Mononuclear cell (primary cell): ENCODE measurements around the gene TACSTD2. TPM values are rescaled to one million over a fixed set of nuclear protein-coding genes. Genes with fewer than 3 reads are reported as not detected.
"Not testable (repeated sequence)": the region's sequence is repeated elsewhere in the genome, so short reads cannot be mapped to it uniquely, and the experiment has no call there.

Experiments used
- H3K27me3 ChIP-seq: 2 replicates; pipeline ENCODE4 v1.6.0; 2011; ENCODE audit warnings: low read length, control low read depth; ENCODE audit not compliant: insufficient read depth
- H3K4me1 ChIP-seq: 2 replicates; pipeline ENCODE4 v1.5.1; 2011; ENCODE audit warnings: mild to moderate bottlenecking, low read length, control low read depth; ENCODE audit not compliant: insufficient read depth
- H3K4me3 ChIP-seq: 2 replicates; pipeline ENCODE4 v1.5.1; 2011; ENCODE audit warnings: mild to moderate bottlenecking, low read length, moderate library complexity
- H3K9me3 ChIP-seq: 2 replicates; pipeline ENCODE4 v1.5.1; 2011; ENCODE audit warnings: low read depth, mild to moderate bottlenecking, control low read depth, low read length
- total RNA-seq: library from RNA; depleted of rRNA; stranded (reverse); fragments of >200 nt; gene quantifications from one replicate; pipeline ENCODE4 v1.2.3, GENCODE V29; 2012

Gene TACSTD2
- total RNA-seq, 1 donor: under 0.01 TPM

DNA sequence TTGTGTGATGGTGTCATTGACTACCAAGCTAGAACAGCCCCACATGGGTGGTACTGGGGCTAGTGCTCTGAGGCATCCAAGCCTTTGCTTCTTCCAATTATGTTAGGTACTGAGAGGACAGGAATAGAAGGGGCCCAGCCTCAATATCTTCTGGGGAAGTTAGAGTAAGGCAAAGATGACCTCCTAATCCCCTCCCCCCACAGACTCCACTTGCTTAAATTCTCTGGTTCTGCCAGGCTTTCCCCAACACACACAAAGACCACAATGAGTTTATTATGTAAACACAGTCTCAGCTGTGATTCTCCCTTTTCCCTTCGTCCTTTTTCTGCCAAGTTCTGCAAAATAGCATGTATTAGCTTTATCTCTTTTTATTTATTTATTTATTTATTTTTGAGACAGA lies 3.1 kb upstream of the TACSTD2 start:
- no peak overlapping the region for H3K4me3 ChIP-seq
- peaks cover 48% of the 10 kb centered on the region for H3K4me1 ChIP-seq
- H3K27me3 ChIP-seq: peaks cover 33% of the 10 kb centered on the region
- no peaks in the 10 kb centered on the region for H3K9me3 ChIP-seq

GRCh38 chr1:58577654-58578030 lies 590 bp upstream of the TACSTD2 start:
- H3K27me3 ChIP-seq: peaks cover 49% of the 10 kb centered on the region
- H3K4me1 ChIP-seq: peaks cover 29% of the 10 kb centered on the region
- peak overlapping the region; percentile 40 for H3K4me3 ChIP-seq
- H3K9me3 ChIP-seq: no peaks in the 10 kb centered on the region

DNA sequence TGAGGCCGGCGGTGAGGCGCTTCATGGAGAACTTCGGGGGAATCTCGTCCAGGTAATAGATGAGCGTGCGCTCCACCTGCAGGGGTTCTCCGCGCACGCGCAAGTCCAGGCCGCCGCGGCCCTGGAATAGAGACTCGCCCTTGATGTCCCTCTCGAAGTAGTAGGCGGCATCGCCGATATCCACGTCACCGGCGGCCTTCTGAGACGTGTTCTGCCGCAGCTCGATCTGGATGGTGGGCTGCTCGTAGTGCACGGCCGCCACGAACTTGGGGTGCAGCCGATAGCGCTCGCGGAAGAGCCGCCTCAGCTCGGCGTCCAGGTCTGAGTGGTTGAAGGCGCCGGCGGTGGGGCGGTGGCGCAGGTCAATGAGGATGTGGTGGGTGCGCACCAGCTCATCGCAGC lies 726 bp downstream of the TACSTD2 start:
- Histone ChIP-seq H3K9me3 (no peaks in the 10 kb centered on the region), H3K4me1 (peaks cover 29% of the 10 kb centered on the region), H3K27me3 (peaks cover 49% of the 10 kb centered on the region), H3K4me3 (peak overlapping the region; percentile 40)

DNA sequence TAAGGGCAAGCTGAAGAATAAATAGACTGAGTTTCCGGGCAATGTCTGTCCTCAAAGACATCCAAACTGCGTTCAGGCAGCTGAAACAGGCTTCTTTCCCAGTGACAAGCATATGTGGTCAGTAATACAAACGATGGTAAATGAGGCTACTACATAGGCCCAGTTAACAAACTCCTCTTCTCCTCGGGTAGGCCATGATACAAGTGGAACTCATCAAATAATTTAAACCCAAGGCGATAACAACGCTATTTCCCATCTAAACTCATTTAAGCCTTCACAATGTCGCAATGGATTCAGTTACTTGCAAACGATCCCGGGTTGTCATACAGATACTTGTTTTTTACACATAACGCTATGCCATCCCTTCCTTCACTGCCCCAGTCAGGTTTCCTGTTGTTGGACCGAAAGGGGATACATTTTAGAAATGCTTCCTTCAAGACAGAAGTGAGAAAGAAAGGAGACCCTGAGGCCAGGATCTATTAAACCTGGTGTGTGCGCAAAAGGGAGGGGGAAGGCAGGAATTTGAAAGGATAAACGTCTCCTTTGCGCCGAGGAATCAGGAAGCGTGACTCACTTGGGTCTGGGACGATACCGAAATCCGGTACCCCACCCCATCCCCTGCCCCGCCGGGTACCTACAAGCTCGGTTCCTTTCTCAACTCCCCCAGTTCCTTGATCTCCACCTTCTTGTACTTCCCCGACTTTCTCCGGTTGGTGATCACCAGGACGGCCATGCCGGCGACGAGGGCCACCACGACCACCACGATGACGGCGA lies 1.3 kb downstream of the TACSTD2 start:
- Histone ChIP-seq H3K4me3 (peak overlapping the region; percentile 40), H3K27me3 (peaks cover 52% of the 10 kb centered on the region), H3K9me3 (no peaks in the 10 kb centered on the region), H3K4me1 (peaks cover 29% of the 10 kb centered on the region)

DNA sequence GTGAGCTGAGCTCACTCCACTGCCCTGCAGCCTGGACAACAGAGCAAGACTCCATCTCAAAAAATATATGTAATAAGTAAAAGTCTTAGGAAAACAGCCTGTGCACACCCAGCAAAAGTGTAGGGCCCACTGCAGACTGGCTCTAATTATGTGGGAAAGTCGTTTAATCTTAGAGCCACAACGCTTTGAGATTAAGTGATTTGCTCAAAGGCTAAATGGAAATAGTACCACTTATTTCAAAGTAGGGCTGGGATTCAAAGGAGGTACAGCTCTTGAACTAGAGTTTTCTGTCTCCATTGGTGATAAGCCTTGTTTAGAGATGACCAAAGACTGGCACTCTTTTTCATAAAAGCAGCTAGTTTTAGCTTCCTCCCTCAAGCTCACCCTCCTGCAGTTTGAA lies 2.2 kb downstream of the TACSTD2 start:
- peaks cover 52% of the 10 kb centered on the region for H3K27me3 ChIP-seq
- H3K4me1 ChIP-seq: peaks cover 29% of the 10 kb centered on the region
- no peak overlapping the region for H3K4me3 ChIP-seq
- no peaks in the 10 kb centered on the region for H3K9me3 ChIP-seq

GRCh38 chr1:58573705-58574591 lies 3.1 kb downstream of the TACSTD2 start:
- Histone ChIP-seq H3K27me3 (peaks cover 50% of the 10 kb centered on the region), H3K9me3 (no peaks in the 10 kb centered on the region)

DNA sequence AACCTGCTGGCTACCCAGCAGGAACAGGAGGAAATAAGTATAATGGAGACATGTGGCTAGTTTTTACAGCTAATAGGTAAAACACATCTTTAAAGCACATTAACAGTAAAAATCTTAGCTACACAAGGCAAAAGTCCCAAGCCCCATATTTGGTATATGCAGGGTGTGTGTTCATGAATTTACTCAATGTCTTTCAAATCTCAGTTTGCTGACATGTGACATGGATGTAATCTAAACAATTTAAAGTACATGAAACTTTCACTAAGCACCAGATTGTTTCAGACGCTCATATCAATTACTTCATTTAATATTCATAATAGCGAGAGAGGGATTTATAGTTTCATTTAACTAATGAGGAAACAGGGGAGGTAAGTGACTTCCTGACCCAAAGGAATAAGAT lies 3.9 kb downstream of the TACSTD2 start:
- Histone ChIP-seq H3K9me3 (no peaks in the 10 kb centered on the region), H3K4me3 (no peak overlapping the region), H3K4me1 (peaks cover 25% of the 10 kb centered on the region), H3K27me3 (peaks cover 47% of the 10 kb centered on the region)

More at GRCh38 chr1:58573705-58574591, 3.1 kb downstream of the TACSTD2 start:
- Histone ChIP-seq H3K4me3 (no peak overlapping the region), H3K4me1 (peaks cover 29% of the 10 kb centered on the region)

- Histone ChIP-seq H3K9me3 (no peaks in the 10 kb centered on the region), H3K4me1 (peaks cover 20% of the 10 kb centered on the region), H3K27me3 (peaks cover 42% of the 10 kb centered on the region), H3K4me3 (no peak overlapping the region)
Measured at GRCh38 chr1:58572690-58573089, 4.4 kb downstream of the TACSTD2 start.

DNA sequence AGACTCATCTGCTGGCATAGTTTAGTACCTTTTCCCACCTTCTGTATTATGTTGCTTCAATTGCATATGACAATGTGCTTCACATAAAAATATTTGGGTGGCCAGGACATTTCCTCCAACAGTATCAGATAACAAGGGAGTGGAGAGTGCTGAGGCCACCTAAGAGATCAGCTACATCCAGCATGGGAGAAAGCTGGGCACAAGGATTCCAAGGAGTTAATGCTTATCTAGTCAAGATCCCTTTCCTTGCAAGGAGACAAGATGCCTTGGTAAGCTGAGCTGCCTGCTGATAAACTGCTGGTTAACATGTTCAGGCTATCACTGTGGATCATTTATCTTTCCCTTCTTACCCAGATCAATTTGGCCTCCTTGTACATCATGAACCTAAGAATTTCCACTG lies 5.4 kb downstream of the TACSTD2 start:
- Histone ChIP-seq H3K27me3 (peaks cover 35% of the 10 kb centered on the region), H3K4me3 (no peak overlapping the region), H3K4me1 (peaks cover 10% of the 10 kb centered on the region), H3K9me3 (no peaks in the 10 kb centered on the region)

DNA sequence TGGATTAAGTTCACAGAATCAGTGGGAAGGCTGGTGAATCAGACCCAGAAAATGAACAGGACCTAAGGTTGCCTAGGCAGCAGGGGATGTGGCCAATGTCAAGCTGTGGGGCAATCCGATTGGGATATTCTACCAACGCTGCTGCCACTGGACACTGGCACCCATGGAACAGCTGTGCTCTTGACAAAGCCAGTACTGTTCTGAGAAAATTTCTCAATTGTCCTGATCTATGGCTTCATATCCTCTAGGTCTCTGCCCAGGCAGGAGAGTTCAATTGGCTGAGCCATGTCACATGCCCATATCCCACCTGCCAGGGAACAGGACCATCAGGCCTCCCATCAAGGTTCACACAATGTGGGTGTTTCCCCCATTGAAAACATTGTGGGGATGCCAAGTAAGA lies 6.2 kb downstream of the TACSTD2 start:
- H3K9me3 ChIP-seq: no peaks in the 10 kb centered on the region
- H3K27me3 ChIP-seq: peaks cover 28% of the 10 kb centered on the region
- H3K4me1 ChIP-seq: peaks cover 2% of the 10 kb centered on the region
- no peak overlapping the region for H3K4me3 ChIP-seq

DNA sequence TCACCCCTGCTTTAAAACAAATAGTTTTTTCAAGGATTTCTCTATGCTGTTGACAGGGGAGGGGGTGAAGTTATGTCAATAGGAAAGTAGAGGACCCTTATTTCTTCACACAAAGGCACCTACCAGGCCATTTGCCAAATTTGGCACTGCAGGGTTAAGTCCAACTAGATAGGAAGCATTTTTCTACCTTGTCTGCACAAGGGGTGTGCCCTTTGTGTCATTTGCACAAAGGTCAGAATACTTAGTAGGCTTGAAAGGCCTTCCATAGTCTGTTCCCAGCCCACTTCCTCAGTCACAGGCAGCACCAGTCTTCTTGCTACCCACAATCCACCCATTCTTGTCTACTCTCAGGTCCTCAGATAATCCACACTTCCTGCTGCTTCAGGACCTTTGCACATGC lies 7.0 kb downstream of the TACSTD2 start:
- no peaks in the 10 kb centered on the region for H3K4me1 ChIP-seq
- H3K27me3 ChIP-seq: peaks cover 21% of the 10 kb centered on the region
- H3K4me3 ChIP-seq: no peak overlapping the region
- H3K9me3 ChIP-seq: no peaks in the 10 kb centered on the region

DNA sequence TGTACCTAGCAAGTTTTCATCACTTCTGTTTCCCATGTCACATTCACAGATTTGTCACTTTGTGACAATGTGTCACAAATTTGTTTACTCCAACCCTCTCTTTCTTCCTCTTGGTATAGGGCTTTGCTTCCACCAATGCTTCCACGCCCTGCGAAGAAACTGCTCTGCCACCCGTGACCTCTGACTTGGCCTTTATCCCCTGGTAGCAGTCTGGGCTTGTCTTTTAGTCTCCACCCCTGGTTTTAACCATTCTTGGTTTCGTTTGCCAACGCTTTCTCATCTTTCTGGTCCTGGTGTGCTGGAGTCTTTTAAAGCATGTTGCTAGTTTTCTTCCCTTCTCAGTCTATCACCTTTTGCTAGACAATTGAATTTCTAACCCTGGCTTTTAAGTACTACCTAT lies 8.1 kb downstream of the TACSTD2 start:
- no peak overlapping the region for H3K4me3 ChIP-seq
- H3K4me1 ChIP-seq: no peaks in the 10 kb centered on the region
- H3K9me3 ChIP-seq: no peaks in the 10 kb centered on the region
- peaks cover 11% of the 10 kb centered on the region for H3K27me3 ChIP-seq

DNA sequence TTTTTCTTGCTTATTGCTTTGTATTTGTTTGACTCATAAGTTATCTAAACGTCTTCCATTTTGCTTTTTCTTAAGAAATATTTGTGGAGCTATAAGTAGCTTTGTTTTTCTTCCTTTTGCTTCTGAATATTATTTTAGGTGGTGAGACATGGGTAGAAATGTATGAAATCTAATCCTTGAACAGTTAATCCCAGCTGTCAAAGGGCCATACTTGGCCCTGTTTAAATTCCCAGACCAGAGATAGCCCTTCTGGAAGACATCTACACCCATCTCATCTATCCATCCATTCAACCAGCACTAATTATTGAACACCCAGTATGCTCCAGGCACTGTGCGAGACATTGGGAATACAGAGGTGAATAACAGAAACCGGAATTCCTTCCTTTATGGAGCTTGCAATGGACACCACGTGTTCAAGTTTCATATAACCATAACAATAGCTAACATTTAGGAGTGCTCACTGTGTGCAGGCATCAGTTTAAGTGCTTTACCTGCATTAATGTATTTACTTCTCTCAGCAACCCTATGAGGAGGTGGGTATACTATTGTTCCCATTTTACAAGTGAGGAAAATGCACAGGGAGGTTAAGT lies 8.7 kb downstream of the TACSTD2 start:
- Histone ChIP-seq H3K27me3 (peaks cover 7% of the 10 kb centered on the region), H3K9me3 (no peaks in the 10 kb centered on the region)

DNA sequence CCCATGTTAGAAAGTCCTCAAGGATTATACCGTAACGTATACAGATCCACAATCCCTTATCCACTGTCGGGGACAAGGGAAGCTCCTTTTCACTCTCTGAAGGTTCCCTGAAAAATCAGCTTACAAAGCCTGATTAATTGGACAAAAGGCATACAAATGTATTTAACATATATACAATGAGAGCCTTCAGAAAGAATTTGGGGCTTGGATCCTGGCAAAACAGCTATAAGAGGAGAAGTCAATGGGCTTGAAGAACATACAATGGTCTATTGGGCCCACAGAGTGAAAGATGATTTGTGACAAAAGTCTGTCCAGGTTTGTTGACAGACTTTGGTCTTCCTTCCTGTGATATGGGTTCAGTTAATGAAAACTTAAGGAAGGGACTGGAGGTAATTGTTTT lies 10.7 kb downstream of the TACSTD2 start:
- Histone ChIP-seq H3K4me1 (no peaks in the 10 kb centered on the region), H3K4me3 (no peak overlapping the region), H3K27me3 (peaks cover 7% of the 10 kb centered on the region), H3K9me3 (no peaks in the 10 kb centered on the region)

More for the DNA sequence above, 8.7 kb downstream of the TACSTD2 start:
- H3K4me3 ChIP-seq: no peak overlapping the region
- no peaks in the 10 kb centered on the region for H3K4me1 ChIP-seq

DNA sequence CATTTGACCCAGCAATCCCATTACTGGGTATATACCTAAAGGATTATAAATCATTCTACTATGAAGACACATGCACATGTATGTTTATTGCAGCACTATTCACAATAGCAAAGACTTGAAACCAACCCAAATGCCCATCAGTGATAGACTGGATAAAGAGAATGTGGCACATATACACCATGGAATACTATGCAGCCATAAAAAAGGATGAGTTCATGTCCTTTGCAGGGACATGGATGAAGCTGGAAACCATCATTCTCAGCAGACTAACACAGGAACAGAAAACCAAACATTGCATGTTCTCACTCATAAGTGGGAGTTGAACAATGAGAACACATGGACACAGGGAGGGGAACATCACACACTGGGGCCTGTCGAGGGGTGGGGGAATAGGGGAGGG lies 13.3 kb downstream of the TACSTD2 start:
- H3K9me3 ChIP-seq, H3K4me3 ChIP-seq, H3K27me3 ChIP-seq, H3K4me1 ChIP-seq: not testable (repeated sequence)
